ENCODE data around the gene FANCC. TPM values are rescaled to one million over a fixed set of nuclear protein-coding genes. Genes with fewer than 3 reads are reported as not detected.

The FANCC gene
- total and polyA plus RNA-seq, 11 donors, result 2.4 to 6.2 (median 4.2) TPM

DNA sequence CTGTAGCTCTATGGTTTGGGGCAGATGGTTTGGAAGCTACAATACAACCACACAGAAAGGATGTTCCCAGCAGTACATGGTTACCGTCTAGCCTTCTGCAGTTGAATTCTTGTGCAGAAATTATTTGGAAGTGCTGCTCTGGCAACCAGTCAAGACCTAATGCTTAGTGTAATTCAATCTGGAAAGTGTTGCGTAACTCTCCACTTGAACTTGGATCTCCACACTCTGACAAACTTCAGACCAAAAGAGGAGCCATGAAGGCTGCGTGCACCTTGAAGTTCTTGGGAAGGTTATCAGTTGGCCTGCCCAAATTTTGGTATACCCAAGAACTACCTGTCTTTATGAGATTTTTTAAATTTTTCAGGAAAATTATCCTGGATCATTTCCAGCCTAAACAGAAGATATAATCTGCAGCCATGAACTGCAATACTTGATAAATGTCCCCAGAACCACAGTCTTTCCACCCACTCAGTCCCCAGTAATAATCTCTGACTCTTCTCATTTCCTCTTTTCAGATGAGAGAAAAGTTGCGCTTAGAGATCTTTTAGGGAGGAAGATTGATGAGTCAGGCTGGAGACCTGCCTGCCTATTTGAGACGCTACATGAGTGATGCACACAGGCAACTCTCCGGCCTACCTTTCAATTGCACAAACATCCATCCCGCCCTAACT lies 159.9 kb downstream of the FANCC start:
- Histone ChIP-seq H3K27me3 (no peaks in the 10 kb centered on the region), H3K27ac (peak overlapping the region in 6 of 12 donors; percentile 4 to 45 (median 26)), H3K36me3 (no peaks in the 10 kb centered on the region), H3K4me3 (no peak overlapping the region), H3K4me1 (peaks cover 0 to 21% (median 13%) of the 10 kb centered on the region in 12 donors), H3K9me3 (peaks cover 0 to 5% (median 0%) of the 10 kb centered on the region in 12 donors)
- WGBS, 4 donors, result 51 to 59% (median 52%) methylated on average over 7 of the region's 7 CpGs
- intact Hi-C loops (cut with DNase I), result no loop called here
- no peak for TF ChIP-seq POLR2A (IDR thresholded peaks at IDR 0.05)
- TF ChIP-seq, protein P1, sequence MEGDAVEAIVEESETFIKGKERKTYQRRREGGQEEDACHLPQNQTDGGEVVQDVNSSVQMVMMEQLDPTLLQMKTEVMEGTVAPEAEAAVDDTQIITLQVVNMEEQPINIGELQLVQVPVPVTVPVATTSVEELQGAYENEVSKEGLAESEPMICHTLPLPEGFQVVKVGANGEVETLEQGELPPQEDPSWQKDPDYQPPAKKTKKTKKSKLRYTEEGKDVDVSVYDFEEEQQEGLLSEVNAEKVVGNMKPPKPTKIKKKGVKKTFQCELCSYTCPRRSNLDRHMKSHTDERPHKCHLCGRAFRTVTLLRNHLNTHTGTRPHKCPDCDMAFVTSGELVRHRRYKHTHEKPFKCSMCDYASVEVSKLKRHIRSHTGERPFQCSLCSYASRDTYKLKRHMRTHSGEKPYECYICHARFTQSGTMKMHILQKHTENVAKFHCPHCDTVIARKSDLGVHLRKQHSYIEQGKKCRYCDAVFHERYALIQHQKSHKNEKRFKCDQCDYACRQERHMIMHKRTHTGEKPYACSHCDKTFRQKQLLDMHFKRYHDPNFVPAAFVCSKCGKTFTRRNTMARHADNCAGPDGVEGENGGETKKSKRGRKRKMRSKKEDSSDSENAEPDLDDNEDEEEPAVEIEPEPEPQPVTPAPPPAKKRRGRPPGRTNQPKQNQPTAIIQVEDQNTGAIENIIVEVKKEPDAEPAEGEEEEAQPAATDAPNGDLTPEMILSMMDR (IDR thresholded peaks at IDR 0.05), result no peak
- DNase-seq (peak in 3 of 5 donors; percentile 54 to 75 (median 59)), ATAC-seq (peak; percentile 87 to 94 (median 92))

DNA sequence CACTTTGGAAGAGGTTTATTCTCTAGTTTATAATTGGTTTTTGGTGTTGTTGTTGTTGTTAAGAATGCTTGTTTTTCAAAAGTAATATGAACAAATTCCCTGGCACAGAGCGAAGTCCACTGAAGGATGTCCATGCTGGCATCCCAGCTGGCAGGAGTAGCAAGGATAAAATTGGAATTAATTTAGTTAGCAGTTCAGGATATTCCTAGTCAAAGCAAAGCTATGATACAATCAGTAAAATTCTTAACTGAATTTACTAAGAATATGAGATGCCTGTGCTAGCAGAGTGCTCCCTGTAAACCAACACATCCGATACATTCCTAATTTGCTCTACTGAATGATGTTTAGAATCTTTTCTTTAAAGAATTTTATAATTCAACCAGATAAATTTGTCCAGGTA lies 161.4 kb downstream of the FANCC start:
- no peaks in the 10 kb centered on the region for H3K27me3 ChIP-seq
- TF ChIP-seq POLR2A (IDR thresholded peaks at IDR 0.05), result no peak
- TF ChIP-seq, protein P1 (IDR thresholded peaks at IDR 0.05), result no peak
- no peak for ATAC-seq
- WGBS, 4 donors, result 97 to 99% (median 98%) methylated on average over 2 of the region's 2 CpGs
- no peak overlapping the region for H3K4me3 ChIP-seq
- no peak overlapping the region for H3K27ac ChIP-seq
- H3K9me3 ChIP-seq, result peaks cover 0 to 5% (median 0%) of the 10 kb centered on the region in 12 donors
- H3K36me3 ChIP-seq, result no peaks in the 10 kb centered on the region
- DNase-seq, result no peak
- intact Hi-C loops (cut with DNase I), result no loop called here
- peaks cover 0 to 21% (median 13%) of the 10 kb centered on the region in 12 donors for H3K4me1 ChIP-seq

DNA sequence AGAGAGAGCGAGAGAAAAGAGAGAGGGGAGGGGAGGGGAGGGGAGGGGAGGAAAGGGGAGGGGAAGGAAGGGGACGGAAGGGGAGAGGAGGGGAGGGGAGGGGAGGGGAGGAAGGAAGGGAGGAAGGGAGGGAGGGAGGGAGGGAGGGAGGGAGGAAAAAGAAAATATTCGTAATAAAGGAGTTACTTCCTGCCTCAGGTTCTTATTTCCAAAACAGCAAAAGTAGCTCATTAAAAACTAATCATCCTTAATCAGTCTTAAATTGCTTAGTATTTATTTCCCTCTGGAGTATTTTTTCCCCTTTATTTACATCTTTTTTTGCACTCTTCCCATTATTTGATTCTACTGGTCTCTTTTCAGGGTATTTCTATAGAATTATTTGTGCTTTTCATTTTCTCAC lies 162.3 kb downstream of the FANCC start:
- TF ChIP-seq, protein P1 (IDR thresholded peaks at IDR 0.05), result no peak
- no peak for TF ChIP-seq POLR2A (IDR thresholded peaks at IDR 0.05)
- peaks cover 0 to 21% (median 13%) of the 10 kb centered on the region in 12 donors for H3K4me1 ChIP-seq
- no peak for ATAC-seq
- no peaks in the 10 kb centered on the region for H3K27me3 ChIP-seq
- intact Hi-C loops (cut with DNase I), result no loop called here
- peaks cover 0 to 5% (median 0%) of the 10 kb centered on the region in 12 donors for H3K9me3 ChIP-seq
- DNase-seq, result no peak
- H3K27ac ChIP-seq, result no peak overlapping the region
- no peak overlapping the region for H3K4me3 ChIP-seq
- WGBS, 4 donors, result 37 to 75% (median 64%) methylated on average over 1 to 3 of the region's 3 CpGs
- H3K36me3 ChIP-seq, result no peaks in the 10 kb centered on the region

DNA sequence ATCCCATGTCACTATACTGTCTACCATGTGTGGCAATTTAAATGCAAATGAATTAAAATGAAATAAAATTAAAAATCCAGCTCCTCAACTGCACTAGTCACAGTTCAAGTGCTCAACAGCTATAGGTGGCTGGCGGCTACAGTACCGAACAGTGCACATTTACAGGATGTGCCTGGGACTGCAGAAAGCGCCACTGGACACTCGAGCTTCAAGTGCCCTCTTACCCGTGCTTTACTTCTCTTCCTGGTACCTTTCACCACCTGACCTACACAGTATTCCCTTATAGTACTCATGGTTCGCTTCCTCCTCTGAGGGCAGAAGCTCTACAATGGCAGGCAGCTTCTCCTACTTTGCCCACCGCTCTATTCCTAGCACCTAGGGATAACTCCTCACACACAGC lies 166.6 kb downstream of the FANCC start:
- H3K9me3 ChIP-seq, result no peaks in the 10 kb centered on the region
- intact Hi-C loops (cut with DNase I), result no loop called here
- 91 to 93% (median 92%) methylated on average over 7 of the region's 7 CpGs for WGBS, 4 donors
- no peak overlapping the region for H3K27ac ChIP-seq
- H3K4me3 ChIP-seq, result no peak overlapping the region
- DNase-seq (no peak), ATAC-seq (no peak)
- no peaks in the 10 kb centered on the region for H3K36me3 ChIP-seq
- TF ChIP-seq, protein P1 (IDR thresholded peaks at IDR 0.05), result no peak
- no peak for TF ChIP-seq POLR2A (IDR thresholded peaks at IDR 0.05)
- no peaks in the 10 kb centered on the region for H3K27me3 ChIP-seq
- peaks cover 0 to 5% (median 0%) of the 10 kb centered on the region in 12 donors for H3K4me1 ChIP-seq
